LoVo (cell line): Measurements from ENCODE around the gene CD52.
"Not testable (repeated sequence)": the region's sequence is repeated elsewhere in the genome, so short reads cannot be mapped to it uniquely, and the experiment has no call there.

Experiments used
- DNase-seq: peaks from one replicate; pipeline ENCODE4 v3.0.0-alpha.2; 2016; ENCODE audit warnings: low spot score

CD52 gene

GRCh38 chr1:26284597-26285347 is 33.0 kb upstream of the CD52 start:
- peak; percentile 80 for DNase-seq

DNA sequence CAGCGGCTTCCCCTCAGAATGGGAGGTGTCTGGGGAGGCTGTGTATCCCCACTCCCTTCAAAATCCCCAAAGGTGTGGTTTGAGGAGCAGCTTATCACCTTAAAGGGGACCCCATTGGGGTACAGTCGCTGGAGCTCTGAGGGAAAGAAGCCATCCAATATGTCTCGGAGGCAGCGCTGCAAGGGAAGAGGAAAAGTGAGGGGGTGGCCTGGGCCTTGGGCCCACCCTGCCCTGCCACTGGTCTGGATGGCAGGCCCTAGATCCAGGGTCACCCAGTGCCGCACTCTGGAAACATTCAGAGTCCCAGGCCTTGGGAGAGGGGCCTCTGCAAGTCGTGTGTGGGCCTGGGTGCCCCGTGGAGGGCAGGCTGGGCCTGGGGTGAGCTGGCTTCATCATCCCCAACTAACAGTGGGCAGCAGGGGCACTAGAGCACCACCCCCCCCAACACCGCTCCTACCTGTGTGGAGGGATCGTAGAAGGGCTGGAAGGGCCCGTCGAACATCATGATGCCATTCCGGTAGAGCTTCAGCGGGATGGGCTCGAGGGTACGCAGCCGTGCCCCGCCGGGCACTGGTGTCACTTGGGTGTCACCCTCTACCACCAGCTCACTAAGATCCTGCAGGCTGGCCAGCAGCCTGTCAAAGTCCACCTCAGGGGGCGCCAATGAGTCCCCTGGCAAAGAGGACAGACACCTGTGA is 32.2 kb upstream of the CD52 start:
- no peak for DNase-seq

DNA sequence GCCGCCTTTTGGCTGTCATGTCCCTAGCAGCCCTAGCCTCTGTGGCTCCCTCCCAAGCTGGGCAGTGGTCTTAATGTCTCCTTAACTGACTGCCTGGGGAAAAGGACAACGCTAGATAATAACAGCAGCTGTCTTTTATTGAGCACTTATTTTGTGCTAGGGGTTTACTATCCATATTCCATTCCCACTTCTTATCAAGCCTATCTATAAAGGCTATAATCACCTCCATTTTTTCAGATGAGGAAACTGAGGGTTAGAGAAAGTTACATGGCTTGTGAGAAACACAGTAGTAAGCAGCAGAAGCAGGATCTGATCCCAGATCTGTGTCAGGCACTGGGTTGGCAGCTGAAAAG is 31.7 kb upstream of the CD52 start:
- no peak for DNase-seq

- no peak for DNase-seq
These were observed 30.6 kb upstream of the CD52 start for GRCh38 chr1:26287033-26287711.

- DNase-seq = no peak
These were observed 29.9 kb upstream of the CD52 start for GRCh38 chr1:26287811-26288210.

- no peak for DNase-seq
These were observed 29.3 kb upstream of the CD52 start for GRCh38 chr1:26288311-26288941.

DNA sequence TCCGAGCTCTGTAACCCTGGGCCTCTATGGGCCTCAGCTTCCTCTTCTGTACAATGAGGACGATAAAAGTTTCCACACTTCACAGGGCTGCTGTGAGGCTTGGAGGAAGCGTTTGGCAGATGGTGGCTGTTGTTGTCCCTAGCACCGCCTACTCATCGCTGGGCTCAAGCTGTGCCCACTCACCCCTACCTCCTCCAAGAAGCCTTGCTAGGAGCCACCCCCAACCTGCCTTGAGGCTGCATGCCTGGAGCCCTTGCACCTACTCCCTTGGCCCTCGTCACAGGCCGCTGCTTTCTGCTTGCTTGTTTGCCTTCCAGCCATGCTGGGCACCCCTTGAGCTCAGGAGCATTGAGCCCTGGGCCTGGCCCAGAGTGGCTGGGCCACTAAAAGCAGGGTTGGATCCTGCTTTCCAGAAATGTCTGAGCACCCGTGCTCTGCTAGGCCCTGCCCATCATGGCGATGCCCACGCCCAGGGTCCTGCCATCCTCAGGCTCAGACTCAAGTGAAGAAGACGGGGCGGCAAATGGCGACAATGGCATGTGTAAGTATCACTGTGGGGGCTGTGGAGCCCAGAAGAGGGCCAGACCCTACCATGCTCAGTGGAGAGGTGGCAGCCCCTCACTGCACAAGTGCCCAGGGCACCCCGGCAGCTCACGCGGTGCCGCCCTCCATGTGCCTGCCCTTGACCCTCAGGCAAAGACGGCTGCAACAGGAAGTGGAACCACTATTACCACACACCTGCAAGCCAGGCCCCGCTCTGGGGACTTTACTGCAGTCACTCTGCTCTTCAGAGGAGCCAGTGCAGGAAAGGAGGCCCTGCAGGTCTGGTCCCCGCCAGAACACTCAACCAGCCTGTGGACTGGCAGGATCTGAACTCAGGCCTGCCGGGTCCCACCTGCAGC is 28.3 kb upstream of the CD52 start:
- no peak for DNase-seq

GRCh38 chr1:26290122-26290881 is 27.5 kb upstream of the CD52 start:
- no peak for DNase-seq

GRCh38 chr1:26290882-26291261 is 26.9 kb upstream of the CD52 start:
- DNase-seq = no peak

DNA sequence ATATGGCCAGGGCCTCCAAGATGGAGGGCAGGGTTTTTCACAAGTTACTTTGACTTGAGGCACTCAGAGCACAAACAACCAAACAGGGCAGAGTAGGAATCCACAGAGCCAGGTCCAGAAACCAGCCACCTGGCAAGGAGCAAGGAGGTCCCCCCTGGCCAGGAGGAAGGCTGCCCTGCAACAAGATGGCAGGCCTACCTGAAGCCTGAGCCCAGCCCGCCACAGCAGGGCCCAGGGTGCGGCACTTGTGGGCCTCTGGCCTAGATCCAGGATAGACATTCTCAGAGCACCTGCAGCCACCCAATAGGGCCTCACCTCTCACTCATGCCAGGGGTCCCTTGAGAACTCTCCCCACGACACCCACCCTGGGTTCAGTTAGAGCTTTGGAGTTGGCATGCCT is 26.3 kb upstream of the CD52 start:
- no peak for DNase-seq

- no peak for DNase-seq
These were observed 25.8 kb upstream of the CD52 start for GRCh38 chr1:26291939-26292338.

DNA sequence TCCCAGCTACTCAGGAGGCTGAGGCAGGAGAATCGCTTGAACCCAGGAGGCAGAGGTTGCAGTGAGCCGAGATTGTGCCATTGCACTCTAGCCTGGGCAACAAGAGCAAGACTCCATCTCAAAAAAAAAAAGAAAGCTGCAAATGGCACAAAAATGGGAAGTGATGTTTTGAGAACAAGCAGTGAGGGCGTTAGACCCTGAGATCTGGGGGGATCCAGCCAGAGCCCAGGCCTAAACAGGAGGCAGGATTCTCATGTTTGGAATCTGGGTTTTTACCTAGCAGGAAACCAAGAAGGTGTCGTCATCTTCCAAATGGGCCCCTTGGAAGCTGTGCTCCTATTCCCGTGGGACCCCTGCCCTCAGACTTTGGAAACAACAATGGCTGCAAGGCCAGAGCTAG is 25.0 kb upstream of the CD52 start:
- not testable (repeated sequence) for DNase-seq

DNA sequence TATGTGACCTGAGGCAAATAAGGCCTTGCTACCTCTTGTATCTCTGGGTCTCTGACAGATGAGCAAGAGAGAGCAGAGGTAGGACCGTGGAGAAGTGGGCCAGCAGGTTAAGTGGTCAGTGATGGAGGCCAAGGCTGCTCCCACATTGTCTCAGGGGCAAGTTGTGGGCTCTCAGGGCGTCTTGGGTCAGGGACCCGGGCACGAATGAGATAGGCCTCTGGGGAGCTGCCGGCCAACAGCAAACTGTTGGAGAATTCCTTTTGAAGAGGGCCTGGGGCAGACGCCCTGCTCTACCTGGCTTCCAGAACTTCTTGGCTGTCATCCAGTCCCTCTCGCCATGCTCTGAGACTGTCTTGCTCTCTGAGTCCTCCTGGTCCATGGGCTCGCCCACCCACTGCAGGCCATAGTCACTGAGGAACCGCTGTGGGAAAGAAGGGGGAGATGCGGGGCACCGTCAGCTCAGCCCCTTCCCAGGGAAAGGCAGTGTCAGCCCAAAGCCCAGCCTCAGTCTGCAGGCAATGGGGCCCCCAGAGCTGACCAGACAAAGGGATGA is 23.8 kb upstream of the CD52 start:
- DNase-seq = no peak

DNA sequence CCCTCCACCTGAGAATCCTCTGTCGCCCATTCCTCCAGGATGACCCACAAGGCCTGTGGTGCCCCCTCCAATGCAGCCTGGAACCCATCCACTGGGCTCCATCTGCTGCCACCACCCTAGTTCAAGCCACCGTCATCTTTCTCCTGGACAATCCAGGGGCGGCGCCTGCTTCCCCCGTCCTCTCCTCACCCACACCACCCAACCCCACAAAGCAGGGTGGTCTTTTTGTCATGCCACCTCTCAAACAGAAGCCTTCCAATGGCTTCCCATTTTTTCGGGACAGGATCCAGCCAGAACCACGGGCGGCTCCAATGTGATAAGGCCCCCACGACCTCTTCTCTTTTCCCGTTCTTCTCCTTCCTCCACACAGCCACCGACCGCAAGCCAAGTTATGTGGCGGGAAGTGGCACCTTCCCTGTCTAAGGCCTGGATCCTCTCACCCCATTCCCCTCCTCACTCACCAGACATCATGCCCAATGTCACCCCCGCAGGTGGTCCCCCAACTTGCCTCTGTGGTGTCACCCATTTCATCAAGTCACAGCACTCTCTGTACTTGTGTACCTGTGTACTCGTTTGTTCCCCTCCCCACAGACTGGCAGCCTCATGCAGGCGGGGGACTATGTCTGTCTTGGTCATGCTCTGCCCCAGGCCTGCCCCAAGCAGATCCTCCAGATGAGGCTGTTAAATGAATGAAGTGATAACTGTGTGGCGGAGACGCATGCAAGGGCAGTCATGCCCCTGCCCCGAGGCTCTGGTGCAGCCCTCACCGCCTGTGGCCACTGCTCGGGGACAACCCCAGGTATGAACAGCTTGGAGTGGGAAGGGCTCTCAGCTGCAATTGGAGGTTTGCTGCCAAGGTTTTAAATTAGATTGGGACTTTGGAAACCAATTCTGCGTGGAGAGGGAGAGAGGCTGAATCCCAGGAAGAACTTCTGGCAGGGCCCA is 22.3 kb upstream of the CD52 start:
- no peak for DNase-seq

- DNase-seq = no peak
These were observed 21.3 kb upstream of the CD52 start for GRCh38 chr1:26296340-26297056.

DNA sequence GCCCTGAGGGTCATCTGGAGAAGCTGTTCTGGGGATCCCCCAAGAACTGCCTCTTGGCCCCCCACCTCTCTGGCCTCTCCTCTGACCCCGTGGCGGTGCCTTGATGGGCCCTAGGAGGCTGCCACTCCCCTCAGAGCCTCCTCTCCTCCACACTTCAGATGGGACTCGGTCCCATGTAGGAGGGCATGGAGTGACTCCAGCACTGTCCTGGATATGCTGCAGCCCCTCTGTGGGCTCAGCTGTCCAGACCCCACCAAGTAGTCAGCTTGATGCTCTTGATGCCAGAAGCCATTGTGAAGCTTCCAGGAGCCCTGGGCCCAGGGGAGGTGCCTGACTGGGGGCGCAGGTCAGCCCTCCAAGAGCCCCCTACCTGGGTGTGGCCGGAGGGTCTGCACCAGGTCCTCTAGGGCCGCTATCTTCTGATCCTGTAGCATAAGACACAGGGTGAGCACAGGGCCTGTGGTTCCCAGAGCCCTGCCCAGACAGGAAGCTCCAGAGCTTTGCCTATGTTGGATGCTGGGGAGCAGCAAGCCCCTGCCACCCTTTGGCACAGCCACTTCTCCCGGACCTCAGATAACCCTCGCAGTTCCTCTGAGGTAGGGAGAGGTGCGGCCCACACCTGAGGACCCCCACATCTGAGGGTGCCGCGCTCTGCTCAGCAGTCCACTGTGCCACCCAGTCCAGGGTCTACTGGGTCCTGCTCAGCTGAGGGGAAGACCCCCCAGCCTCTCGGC is 20.5 kb upstream of the CD52 start:
- DNase-seq = no peak

GRCh38 chr1:26297791-26298124 is 20.0 kb upstream of the CD52 start:
- DNase-seq = no peak

DNA sequence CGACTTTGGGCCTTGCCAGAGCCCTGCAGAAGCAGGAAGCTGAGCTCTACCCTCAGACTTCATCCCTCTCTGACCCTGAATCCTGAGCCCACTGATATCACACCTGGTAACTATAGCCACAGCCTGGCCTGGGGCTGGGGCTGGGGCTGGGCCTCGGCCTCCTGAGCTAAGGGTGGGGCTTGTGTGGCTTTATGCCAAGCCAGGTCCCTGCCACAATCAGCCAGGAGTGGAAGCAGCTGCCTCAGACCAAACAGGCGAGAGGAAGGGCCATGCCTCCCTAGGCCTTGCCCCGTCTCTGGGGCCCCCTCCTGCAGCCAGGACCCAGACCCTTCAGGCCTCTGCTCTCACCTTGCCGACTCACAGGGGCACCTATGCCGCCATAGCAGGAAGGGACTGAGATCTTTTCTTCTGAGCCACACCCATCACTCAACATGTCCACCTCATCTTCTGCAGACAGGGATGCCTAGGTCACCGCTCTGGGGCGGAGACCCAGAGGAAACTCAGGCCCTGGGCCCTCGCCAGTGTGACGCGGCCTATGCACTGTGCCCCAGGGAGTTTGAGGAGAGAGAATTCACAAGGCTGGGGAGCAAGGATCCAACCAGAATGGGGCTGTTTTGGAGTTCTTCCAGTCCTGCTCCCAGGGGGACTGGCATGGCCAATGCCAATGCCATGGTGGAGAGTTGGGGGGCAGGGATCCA is 17.0 kb upstream of the CD52 start:
- DNase-seq = no peak
